Keratinocyte (primary cell): Measurements from ENCODE around the gene ADAMTS17.

ENCODE experiments used
- CTCF ChIP-seq, 3 experiments: IDR thresholded peaks in 1 of 3; conservative IDR thresholded peaks in 1 of 3; optimal IDR thresholded peaks in 1 of 3; 2 replicates in 2 of 3; 3 replicates in 1 of 3; pipeline versions ENCODE3 to v1.5.1; 2011; ENCODE audit warnings: low read length in 3 of 3, mild to moderate bottlenecking in 3 of 3, moderate library complexity in 2 of 3, control low read depth in 1 of 3, inconsistent platforms in 1 of 3; ENCODE audit not compliant: insufficient read depth in 2 of 3; ENCODE audit errors: extremely low read depth in 1 of 3
- EZH2 ChIP-seq: IDR thresholded peaks from one replicate; pipeline ENCODE4 v1.6.1; 2012; ENCODE audit warnings: inconsistent platforms, mild to moderate bottlenecking, low read length, moderate library complexity

- TF ChIP-seq CTCF (optimal IDR thresholded peaks at IDR 0.05 in 1 of 3, IDR thresholded peaks at IDR 0.05 in 1 of 3, conservative IDR thresholded peaks at IDR 0.05 in 1 of 3; ENCODE audit: extremely low read depth in 1 of 3, insufficient read depth in 2 of 3, low read length in 3 of 3) = no peak
- no peak for TF ChIP-seq EZH2
Measured at GRCh38 chr15:100345438-100345837, 3.7 kb upstream of the ADAMTS17 start.
